ENCODE results near the gene OR10T2.

DNA sequence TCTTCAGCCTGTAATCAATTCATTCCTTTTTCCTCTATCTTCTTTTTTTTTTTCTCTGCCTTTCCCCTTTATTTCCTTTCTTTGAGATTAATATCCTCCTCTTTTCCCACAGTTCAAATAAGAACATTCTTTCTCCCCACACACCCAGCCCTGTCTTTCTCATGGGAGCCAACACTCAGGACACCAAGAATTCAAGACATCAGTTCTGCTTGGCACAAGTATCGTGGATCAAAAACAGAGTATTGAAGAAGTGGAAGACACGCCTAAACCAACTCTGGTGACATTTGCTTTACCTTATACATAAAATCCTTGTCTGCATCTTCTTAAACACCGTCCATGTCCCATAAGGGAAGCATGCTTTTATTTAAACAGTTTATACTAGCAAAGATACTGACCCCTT lies 42.6 kb downstream of the OR10T2 start:
- no peak for TF ChIP-seq RAD21 (IDR thresholded peaks at IDR 0.05; ENCODE audit: low read depth)
- TF ChIP-seq TEAD4 (IDR thresholded peaks at IDR 0.05), result no peak
- no peak for TF ChIP-seq TAF1 (IDR thresholded peaks at IDR 0.05; ENCODE audit: low read depth)

All from Ishikawa (cell line).